Ascending aorta (tissue), 2 donors: Measurements from ENCODE around the gene GRB10. TPM values are rescaled to one million over a fixed set of nuclear protein-coding genes. Genes with fewer than 3 reads are reported as not detected.

Source experiments
- DNase-seq, 2 donors: peaks; one replicate each; pipeline ENCODE4 v3.0.0-alpha.2; 2019; ENCODE audit warnings: low spot score in 2 of 2
- H3K27ac ChIP-seq, 2 donors: fragments of 200-600 bp; sonication (generic); one replicate each; pipeline ENCODE4 v1.5.1; 2016 to 2017; ENCODE audit warnings: mild to moderate bottlenecking in 1 of 2
- H3K27me3 ChIP-seq: fragments of 200-600 bp; sonication (generic); one replicate; pipeline ENCODE4 v1.5.1; 2017
- H3K36me3 ChIP-seq, 2 donors: fragments of 200-600 bp; sonication (generic); one replicate each; pipeline ENCODE4 v1.5.1; 2016
- H3K4me1 ChIP-seq, 2 donors: fragments of 200-600 bp; sonication (generic); one replicate each; pipeline ENCODE4 v1.5.1; 2016 to 2017; ENCODE audit warnings: mild to moderate bottlenecking in 1 of 2
- H3K4me3 ChIP-seq, 2 donors: fragments of 200-600 bp; sonication (generic); one replicate each; pipeline ENCODE4 v1.5.1; 2016 to 2017; ENCODE audit warnings: mild to moderate bottlenecking in 1 of 2
- H3K9me3 ChIP-seq, 2 donors: fragments of 200-600 bp; sonication (generic); one replicate each; pipeline ENCODE4 v1.5.1; 2016
- intact Hi-C: fragments of 100-400 bp; cut with DNase I; formaldehyde crosslinking; loops from one replicate; pipeline ENCODE4 v1.15.1; 2023
- total RNA-seq: library from RNA; depleted of rRNA; stranded (reverse); fragments of >200 nt; gene quantifications from one replicate; pipeline ENCODE4 v1.1.0, GENCODE V29; 2016
- TF ChIP-seq, protein P1 (sequence below), 3 experiments: fragments of 200-600 bp in 2 of 3; fragments of 450-650 bp in 1 of 3; sonication (generic) in 2 of 3; IDR thresholded peaks; one replicate each; pipeline ENCODE4 v1.5.1; 2016 to 2019; ENCODE audit warnings: antibody characterized with exemption in 3 of 3, mild to moderate bottlenecking in 1 of 3, moderate library complexity in 1 of 3

The GRB10 gene
- total RNA-seq, 1 donor from 2014 or later, result 53.4 TPM

DNA sequence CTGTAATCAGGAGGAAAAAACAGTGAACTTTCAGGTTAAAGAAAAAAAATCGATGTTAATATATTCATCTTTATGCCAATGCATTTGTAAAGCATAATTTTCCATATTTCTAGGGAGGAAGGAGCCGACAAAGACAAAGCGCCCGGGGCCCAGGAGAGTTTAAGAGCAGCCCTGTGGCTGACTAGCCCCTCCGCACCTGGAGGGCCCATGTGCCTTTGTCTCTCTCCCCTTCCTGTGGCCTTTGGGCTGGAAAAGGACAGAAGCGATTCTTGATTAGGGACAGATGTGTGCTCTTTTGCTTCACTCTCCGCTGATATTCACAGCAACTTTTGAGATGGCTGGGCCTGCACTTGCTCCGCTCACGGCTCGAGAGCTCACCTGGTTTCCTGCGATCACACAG, 240.6 kb downstream of the GRB10 start:
- no peaks in the 10 kb centered on the region for H3K9me3 ChIP-seq

DNA sequence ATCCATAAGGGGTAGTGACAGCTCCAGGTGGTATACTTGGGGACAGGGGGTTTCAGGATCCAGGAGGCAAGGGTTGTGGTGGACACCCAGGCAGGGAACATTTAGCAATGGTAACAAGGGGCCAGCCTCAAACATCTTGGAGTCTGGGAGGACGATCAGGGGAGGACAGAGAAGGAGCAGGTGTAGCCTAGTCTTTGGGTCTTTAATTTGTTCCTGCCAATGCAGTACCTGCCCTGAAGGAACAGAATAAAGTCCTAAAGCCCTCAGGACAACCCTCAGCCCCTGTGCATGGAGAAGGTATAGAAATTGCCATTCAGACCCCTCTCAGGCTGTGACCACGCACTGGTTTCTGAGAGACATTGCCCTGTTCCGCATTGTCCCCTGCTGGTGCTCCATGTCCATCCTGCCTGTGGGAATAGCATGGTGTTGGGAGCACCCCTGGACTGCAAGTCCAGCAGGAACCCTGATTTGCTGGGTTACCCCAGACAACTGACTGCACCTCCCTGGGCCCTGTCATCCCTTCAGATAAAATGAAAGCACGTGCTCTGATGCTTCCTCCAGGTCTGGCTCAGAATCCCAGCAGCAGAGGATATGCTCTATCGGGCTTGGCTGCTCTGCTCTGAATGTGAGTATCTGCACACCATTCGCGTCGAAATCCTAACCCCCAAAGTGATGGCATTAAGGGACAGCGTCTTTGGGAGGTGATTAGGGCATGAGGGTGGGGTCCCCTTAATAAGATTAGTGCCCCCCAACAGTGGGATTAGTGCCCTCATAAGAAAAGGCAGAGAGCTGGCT, 241.7 kb downstream of the GRB10 start:
- DNase-seq, result no peak
- Histone ChIP-seq H3K27me3 (no peaks in the 10 kb centered on the region), H3K4me1 (no peaks in the 10 kb centered on the region), H3K27ac (no peak overlapping the region), H3K9me3 (no peaks in the 10 kb centered on the region), H3K4me3 (no peak overlapping the region), H3K36me3 (no peaks in the 10 kb centered on the region)
- intact Hi-C loops, result no loop called here
- TF ChIP-seq, protein P1, sequence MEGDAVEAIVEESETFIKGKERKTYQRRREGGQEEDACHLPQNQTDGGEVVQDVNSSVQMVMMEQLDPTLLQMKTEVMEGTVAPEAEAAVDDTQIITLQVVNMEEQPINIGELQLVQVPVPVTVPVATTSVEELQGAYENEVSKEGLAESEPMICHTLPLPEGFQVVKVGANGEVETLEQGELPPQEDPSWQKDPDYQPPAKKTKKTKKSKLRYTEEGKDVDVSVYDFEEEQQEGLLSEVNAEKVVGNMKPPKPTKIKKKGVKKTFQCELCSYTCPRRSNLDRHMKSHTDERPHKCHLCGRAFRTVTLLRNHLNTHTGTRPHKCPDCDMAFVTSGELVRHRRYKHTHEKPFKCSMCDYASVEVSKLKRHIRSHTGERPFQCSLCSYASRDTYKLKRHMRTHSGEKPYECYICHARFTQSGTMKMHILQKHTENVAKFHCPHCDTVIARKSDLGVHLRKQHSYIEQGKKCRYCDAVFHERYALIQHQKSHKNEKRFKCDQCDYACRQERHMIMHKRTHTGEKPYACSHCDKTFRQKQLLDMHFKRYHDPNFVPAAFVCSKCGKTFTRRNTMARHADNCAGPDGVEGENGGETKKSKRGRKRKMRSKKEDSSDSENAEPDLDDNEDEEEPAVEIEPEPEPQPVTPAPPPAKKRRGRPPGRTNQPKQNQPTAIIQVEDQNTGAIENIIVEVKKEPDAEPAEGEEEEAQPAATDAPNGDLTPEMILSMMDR (IDR thresholded peaks at IDR 0.05), result no peak

More for the DNA sequence above, 240.6 kb downstream of the GRB10 start:
- TF ChIP-seq, protein P1 (IDR thresholded peaks at IDR 0.05), result no peak
- intact Hi-C loops, result no loop called here
- Histone ChIP-seq H3K27ac (no peak overlapping the region), H3K4me3 (no peak overlapping the region), H3K27me3 (no peaks in the 10 kb centered on the region), H3K36me3 (no peaks in the 10 kb centered on the region), H3K4me1 (no peaks in the 10 kb centered on the region)
- DNase-seq, result no peak

Other genes with a start within 250 kb of the GRB10 start
- not detected for gene DDC, start 217.5 kb downstream of the GRB10 start, total RNA-seq